GM12878 (cell line): Measurements from ENCODE around the gene ABCA4. TPM values are rescaled to one million over a fixed set of nuclear protein-coding genes. Genes with fewer than 3 reads are reported as not detected.

Experiments
- ATF3 ChIP-seq: IDR thresholded peaks from 2 replicates; pipeline ENCODE4 v1.6.1; 2011; ENCODE audit warnings: low read depth, mild to moderate bottlenecking, low read length, moderate library complexity, borderline replicate concordance; ENCODE audit errors: extremely low read depth
- CREM ChIP-seq: IDR thresholded peaks from 2 replicates; pipeline ENCODE4 v1.6.1; 2014; ENCODE audit warnings: antibody characterized with exemption, low read depth
- CUX1 ChIP-seq: IDR thresholded peaks from 2 replicates; pipeline ENCODE4 v1.6.1; 2012; ENCODE audit warnings: improper control_type of control experiment, low read depth, low read length; ENCODE audit not compliant: insufficient replicate concordance
- POLR2A ChIP-seq: IDR thresholded peaks from 2 replicates; pipeline ENCODE4 v1.6.1; 2011; ENCODE audit warnings: low read depth, mild to moderate bottlenecking, low read length
- SIX5 ChIP-seq: IDR thresholded peaks from 2 replicates; pipeline ENCODE4 v1.6.1; 2011; ENCODE audit warnings: mild to moderate bottlenecking, low read depth, low read length, moderate library complexity; ENCODE audit not compliant: severe bottlenecking
- ZNF24 ChIP-seq: fragments of 450-650 bp; IDR thresholded peaks from 2 replicates; pipeline ENCODE4 v1.6.1; 2017; ENCODE audit warnings: antibody characterized with exemption, mild to moderate bottlenecking
- ZNF687 ChIP-seq: fragments of 450-650 bp; IDR thresholded peaks from 2 replicates; pipeline ENCODE4 v1.6.1; 2017; ENCODE audit warnings: mild to moderate bottlenecking, moderate library complexity
- polyA plus RNA-seq, 11 experiments: library from polyadenylated mRNA; depleted of rRNA in 4 of 11; unstranded in 6 of 11; stranded (reverse) in 5 of 11; fragments of >200 nt; fragmentation: Nextera tagmentation in 4 of 11; fragmentation: Illumina TruSeq in 1 of 11; extraction: Ambion mirVana in 4 of 11; extraction: Trizol in 1 of 11; gene quantifications; 1 replicate in 1 of 11; 2 replicates in 10 of 11; pipeline versions ENCODE4 v1.2.1 to v1.2.3, GENCODE V29; 2011 to 2016; ENCODE audit warnings: inconsistent platforms in 2 of 11, missing spikeins in 2 of 11, low read depth in 1 of 11
- total RNA-seq, 4 experiments: library from RNA; depleted of rRNA in 3 of 4; stranded (reverse); fragments of >200 nt in 3 of 4; fragmentation: Illumina TruSeq in 1 of 4; extraction: Trizol in 1 of 4; gene quantifications; 2 replicates each; pipeline versions ENCODE4 v1.2.1 to v1.2.3, GENCODE V29; 2013 to 2021

ABCA4 gene
- total and polyA plus RNA-seq, 10 of the 15 experiments (the other 5 are each of a cell fraction or from before 2014, with no cell fraction given): 0.03 to 0.28 (median 0.11) TPM; not detected in 3

- TF ChIP-seq CUX1 (no peak), SIX5 (no peak), POLR2A (no peak), ZNF24 (no peak), CREM (no peak), ZNF687 (no peak), ATF3 (no peak)
Measured at GRCh38 chr1:94049791-94050190, 71.2 kb downstream of the ABCA4 start (continued).
